A172 (cell line): ENCODE data around the gene MAFF. TPM values are rescaled to one million over a fixed set of nuclear protein-coding genes. Genes with fewer than 3 reads are reported as not detected.
A peak's percentile ranks its signal among the peaks of the same experiment; 100 is the strongest.
"Not testable (repeated sequence)": the region's sequence is repeated elsewhere in the genome, so short reads cannot be mapped to it uniquely, and the experiment has no call there.

Experiments used
- DNase-seq: peaks from one replicate; pipeline ENCODE4 v3.0.0-alpha.2; 2015; ENCODE audit warnings: low spot score
- total RNA-seq: library from RNA; depleted of rRNA; stranded (reverse); fragments of >200 nt; shearing (Covaris generic); gene quantifications from 2 replicates; pipeline ENCODE4 v1.2.3, GENCODE V29; 2014

Gene MAFF
- total RNA-seq, 1 experiment from 2014 or later = 9.9 TPM

DNA sequence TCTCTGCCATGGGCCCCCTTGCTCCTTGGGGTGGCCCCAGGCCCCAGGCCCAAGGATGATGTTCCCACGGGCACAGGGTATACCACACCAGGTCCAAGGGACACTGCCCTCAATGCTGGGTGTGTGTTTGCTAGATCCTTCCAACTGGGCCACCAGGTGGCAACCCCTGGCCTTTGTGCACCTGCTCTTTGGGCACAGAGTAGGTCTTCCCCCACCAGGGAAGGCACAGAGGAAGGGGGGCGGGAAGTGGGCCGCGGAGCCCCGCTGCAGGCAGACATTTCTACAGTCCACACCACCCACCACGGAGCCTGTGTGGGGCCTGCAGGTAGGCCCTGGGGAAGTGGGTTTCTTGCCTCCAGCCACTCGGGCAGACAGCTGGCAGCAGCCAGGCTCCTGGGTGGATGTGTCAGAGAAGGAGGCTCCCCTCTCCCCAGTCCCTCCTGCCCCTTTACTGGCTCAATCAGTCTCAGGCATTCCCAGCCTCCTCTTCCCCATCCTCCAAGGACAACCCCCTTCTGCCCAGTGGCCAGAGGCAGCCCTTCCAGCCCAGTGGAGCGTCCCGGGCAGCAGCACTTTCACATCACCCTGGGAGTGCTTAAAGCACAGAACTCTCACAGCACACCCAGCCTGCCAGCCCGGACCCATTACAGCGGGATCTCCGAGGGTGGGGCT, 21.6 kb downstream of the MAFF start:
- no peak for DNase-seq

GRCh38 chr22:38226853-38227649, 25.3 kb downstream of the MAFF start:
- DNase-seq = no peak

DNA sequence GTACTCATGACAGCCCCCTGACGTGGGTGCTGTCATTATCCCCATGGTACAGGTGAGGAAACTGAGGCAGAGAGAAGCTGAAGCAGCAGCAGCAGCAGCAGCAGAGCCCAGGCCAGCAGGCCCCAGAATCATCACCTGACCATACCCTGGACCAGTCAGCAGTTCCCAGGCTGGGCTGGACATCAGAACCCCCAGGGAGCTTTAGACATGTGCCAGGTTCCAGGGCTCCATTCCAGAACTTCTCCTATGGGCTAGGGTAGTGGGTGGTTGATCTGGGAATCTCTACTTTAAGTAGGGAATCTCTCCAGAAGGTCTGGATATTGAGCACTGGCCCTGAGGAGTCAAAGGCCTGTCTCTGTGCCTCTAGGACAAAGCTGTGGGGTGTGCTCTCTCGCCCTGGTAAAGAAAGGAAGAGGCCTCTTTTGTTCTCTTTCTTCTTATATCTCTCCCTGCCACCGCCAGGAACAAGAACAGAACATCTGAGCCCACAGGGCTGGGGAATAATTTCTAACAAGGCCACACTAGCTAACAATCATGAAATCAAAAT, 26.6 kb downstream of the MAFF start:
- DNase-seq = no peak

GRCh38 chr22:38228873-38229740, 27.3 kb downstream of the MAFF start:
- peak; percentile 84 for DNase-seq

GRCh38 chr22:38230108-38230825, 28.5 kb downstream of the MAFF start:
- peak; percentile 58 for DNase-seq

GRCh38 chr22:38230916-38231315, 29.1 kb downstream of the MAFF start:
- DNase-seq = no peak

DNA sequence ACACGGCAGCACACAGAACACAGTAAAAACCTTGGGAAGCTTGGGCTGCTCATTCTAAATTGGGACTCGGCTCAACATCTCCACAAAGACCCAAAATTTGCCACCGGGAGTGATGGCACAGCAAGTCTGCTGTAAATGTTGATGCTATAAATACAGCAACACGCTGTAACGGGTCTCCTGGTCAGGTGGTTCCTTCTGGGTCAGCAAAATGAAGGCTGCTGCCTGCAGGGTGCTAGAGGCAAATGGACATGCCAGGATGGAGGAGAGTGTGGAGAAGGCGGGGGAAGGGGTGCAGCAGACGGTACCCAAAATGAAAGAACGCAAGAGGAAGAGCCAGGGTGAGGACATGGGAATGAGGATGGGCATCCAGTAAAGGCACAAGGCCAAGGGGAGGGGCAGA, 30.4 kb downstream of the MAFF start:
- no peak for DNase-seq

- DNase-seq = no peak
Observed at GRCh38 chr22:38233427-38233826, 31.6 kb downstream of the MAFF start.

- not testable (repeated sequence) for DNase-seq
Observed at GRCh38 chr22:38233856-38234255, 32.1 kb downstream of the MAFF start.

GRCh38 chr22:38235240-38235850, 33.6 kb downstream of the MAFF start:
- DNase-seq = no peak

DNA sequence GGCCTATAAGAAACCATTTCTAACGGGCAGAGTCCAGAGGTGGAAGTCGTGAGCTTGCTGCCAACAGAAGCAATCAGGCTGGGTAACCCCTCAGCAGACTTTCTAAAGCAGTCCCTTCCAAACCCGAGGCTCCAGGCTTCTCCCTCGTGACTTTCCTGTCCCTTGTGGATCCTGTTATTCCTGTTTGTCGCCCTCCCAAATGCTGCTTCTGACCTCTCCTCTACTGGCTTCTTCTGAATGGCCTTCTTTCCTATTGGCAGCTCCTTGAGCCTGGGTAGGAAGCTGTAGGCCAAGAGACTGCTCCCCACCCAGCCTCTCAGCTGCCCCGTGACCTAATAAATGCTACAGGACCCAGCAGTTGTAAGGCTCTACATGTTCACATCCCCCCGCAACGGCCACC, 35.0 kb downstream of the MAFF start:
- DNase-seq = no peak

DNA sequence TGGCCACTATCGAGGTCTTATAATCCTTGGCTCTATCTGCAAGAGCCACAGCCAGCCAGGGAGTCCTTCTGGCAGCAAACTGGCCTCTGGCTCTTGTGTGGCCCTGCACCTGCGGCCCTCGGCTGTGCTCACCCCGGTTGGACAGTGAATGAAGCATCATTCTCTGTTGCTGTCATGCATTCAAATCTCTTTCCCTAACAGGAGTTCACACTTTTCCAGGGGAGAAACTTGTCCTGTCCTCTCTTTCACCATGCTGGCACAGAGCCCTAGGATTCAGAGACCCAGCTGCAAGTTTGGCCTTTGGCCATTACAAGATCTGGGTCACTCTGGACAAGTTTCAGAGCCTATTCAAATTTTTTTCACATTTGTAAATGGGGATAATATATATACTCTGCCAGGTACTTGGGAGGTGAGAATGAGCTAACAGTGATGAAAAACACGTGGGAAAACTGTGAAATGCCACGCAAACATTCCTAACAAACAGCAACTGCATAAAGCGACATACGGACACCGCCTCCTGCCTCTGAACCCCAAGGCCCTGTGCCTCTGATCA, 36.8 kb downstream of the MAFF start:
- no peak for DNase-seq

DNA sequence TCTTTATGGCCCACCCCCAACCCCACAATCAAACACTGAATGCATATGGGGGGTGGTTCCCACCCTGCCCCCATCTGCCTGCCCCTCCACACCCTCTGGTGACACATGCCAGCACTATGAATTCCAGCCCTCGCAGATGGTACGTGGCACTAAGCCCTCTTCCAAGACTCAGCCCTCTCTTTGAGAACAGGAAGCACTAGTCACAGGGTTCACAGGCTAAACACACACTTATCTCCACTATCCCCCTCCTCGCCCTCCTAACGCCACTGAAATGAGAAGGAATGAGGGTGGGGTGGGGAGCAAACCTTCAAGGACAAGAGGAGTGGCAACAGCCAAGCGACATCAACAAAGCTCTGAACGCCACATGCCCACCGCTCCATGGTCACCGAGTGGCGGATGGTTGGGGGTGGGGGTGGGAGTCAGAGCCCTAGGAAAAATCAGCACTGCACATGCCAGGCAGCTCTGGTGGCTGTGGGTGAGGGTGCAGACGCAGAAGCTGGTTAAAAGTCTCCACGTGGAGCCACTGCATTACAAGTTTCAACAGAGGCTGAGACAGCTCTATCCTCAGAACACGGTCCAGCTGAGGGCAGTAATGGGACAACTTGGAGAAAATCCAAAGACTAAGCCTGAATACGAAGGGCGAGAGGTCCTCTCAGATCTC, 37.4 kb downstream of the MAFF start:
- peak; percentile 90 for DNase-seq

GRCh38 chr22:38240734-38241252, 39.0 kb downstream of the MAFF start:
- peak; percentile 82 for DNase-seq

- peak; percentile 35 for DNase-seq
Observed at GRCh38 chr22:38243007-38243765, 41.4 kb downstream of the MAFF start.

DNA sequence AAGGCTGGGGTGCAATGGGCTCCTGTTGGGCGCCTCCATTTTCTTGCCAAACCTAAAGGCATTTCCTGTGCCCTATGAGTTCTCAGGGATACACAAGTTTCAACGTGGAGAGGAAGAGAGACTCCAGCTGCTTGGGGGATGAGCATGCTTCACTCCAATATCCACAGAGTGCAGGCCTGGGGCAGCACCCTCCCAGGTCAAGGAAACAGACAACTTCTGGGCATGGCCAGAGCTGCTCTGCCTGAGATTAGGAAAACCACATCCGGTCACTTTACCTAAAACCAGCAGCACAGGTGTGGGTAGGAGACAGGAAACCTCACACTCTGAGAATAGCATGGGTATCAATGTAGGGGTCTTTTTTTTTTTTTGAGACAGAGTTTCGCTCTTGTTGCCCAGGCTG, 42.3 kb downstream of the MAFF start:
- no peak for DNase-seq

GRCh38 chr22:38246046-38246658, 44.4 kb downstream of the MAFF start:
- no peak for DNase-seq

GRCh38 chr22:38246692-38247091, 44.9 kb downstream of the MAFF start:
- no peak for DNase-seq

GRCh38 chr22:38247713-38248112, 45.9 kb downstream of the MAFF start:
- DNase-seq = no peak
